IPS-20b (cell line): ENCODE results near the gene BCAR3.
A peak's percentile ranks its signal among the peaks of the same experiment; 100 is the strongest.
"Not testable (repeated sequence)": the region's sequence is repeated elsewhere in the genome, so short reads cannot be mapped to it uniquely, and the experiment has no call there.

Experiments
- H3K27ac ChIP-seq: one replicate; pipeline ENCODE4 v1.5.1; 2013; ENCODE audit warnings: low read length
- H3K27me3 ChIP-seq: 2 replicates; pipeline ENCODE4 v1.6.1; 2013; ENCODE audit warnings: mild to moderate bottlenecking, low read length, inconsistent platforms; ENCODE audit not compliant: insufficient read depth
- H3K36me3 ChIP-seq: 2 replicates; pipeline ENCODE4 v1.6.1; 2013; ENCODE audit warnings: low read depth, mild to moderate bottlenecking, inconsistent platforms, low read length, moderate library complexity; ENCODE audit not compliant: insufficient read depth
- H3K4me1 ChIP-seq: 2 replicates; pipeline ENCODE4 v1.6.1; 2013; ENCODE audit warnings: mild to moderate bottlenecking, control low read depth, inconsistent platforms, low read length, moderate library complexity; ENCODE audit not compliant: insufficient read depth
- H3K4me3 ChIP-seq: 2 replicates; pipeline ENCODE4 v1.5.1; 2013; ENCODE audit warnings: mild to moderate bottlenecking, low read length, inconsistent platforms
- H3K9ac ChIP-seq: 2 replicates; pipeline ENCODE4 v1.6.1; 2013; ENCODE audit warnings: low read depth, mild to moderate bottlenecking, inconsistent platforms, low read length, moderate library complexity
- H3K9me3 ChIP-seq: 2 replicates; pipeline ENCODE4 v1.6.1; 2013; ENCODE audit warnings: mild to moderate bottlenecking, low read depth, low read length, inconsistent platforms; ENCODE audit not compliant: insufficient read depth

Gene BCAR3

DNA sequence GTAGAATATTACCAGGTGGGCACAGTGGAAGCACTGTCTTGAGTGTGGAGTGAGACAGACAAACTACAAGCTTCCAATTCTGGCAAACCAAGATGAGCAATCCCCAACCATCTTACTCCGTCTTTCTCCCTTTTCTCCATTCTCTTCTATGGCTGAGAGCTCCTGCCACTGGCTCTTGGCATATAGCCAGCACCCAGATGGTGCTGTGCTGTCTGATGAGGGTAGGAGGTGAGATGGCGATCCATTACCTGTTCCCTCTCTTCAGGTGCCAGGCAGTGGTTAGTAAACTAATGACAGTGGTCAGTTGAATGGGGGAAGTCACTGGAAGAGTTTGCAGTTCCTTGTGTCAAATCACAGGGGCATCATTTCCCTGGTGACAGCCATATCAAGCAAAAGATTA is 125.3 kb downstream of the BCAR3 start:
- Histone ChIP-seq H3K27me3 (no peaks in the 10 kb centered on the region), H3K4me1 (peaks cover 21% of the 10 kb centered on the region), H3K4me3 (no peak overlapping the region), H3K9ac (no peak overlapping the region), H3K36me3 (peaks cover 61% of the 10 kb centered on the region), H3K9me3 (no peaks in the 10 kb centered on the region), H3K27ac (no peak overlapping the region)

DNA sequence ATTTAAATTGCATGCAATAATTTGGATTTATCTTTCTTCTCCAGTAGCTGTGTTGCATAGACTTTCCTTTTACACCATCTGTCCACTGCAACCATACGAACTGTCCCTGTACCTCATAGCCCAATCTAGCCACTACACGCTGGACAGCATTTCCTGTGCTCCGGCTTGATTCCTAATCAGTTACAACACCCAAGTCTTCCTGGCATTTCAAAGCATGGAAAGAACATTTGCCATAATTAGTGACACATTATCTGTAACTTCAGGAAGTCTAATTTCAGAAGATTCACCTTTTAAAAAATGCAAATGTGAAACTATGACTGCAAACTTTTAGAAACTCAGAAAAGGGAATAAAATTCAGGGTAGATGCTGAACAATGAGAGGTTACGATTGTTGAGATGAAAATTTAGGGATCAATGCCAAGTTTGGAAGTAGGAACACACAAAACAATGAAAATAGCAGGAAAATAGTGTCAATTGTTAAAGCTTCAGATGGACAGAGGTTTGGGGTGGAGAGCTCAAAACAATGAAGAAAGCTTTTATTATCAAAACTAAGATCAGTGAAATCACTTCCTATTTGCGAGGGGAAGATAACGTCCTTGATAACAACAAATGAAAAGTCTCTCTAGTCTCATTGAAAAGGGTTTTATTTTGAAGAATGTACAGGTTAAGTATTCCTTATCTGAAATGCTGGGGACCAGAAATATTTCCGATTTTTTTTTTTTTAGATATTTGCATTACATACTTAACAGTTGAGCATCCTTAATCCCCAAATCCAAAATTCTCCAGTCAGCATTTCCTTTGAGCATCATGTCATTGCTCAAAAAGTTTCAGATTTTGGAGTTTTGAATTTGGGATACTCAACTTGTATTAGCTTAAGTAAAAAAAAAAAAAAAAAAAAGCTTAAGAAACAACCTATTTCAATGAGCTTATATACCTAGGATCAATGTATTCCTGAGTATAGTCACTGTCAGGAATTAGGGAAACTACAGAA is 126.5 kb downstream of the BCAR3 start:
- peaks cover 61% of the 10 kb centered on the region for H3K36me3 ChIP-seq
- no peak overlapping the region for H3K4me3 ChIP-seq
- no peak overlapping the region for H3K27ac ChIP-seq
- H3K4me1 ChIP-seq, result peaks cover 21% of the 10 kb centered on the region
- H3K9me3 ChIP-seq, result no peaks in the 10 kb centered on the region
- H3K9ac ChIP-seq, result no peak overlapping the region
- H3K27me3 ChIP-seq, result no peaks in the 10 kb centered on the region

DNA sequence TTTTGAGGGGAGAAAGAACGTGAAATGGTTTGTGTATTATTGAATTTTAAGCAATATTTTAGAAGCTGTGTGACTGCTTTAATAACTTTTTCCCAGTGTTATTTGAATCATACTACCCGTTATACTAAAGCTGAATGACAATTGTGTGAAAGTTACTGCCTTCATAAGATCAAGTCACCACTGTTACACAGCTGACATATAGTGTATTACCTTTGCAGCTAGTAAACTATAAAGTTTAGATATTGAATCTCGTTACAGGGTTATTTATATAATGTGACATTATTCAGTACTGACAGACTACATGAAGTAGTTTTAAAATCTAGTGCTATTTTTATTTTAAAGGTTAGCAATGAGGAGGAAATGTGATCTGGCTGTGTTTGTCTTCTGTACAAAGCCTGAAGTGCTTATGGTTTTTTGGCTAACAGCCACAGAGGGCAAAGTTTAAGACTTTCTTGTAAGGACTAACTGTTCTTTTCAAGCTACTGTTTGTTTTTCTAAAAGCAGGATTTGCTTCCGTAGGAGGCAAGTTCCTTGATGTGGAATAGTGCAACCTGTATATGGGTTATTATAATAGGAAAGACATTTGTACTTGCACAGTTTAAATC is 127.6 kb downstream of the BCAR3 start:
- H3K27ac ChIP-seq, result not testable (repeated sequence)

DNA sequence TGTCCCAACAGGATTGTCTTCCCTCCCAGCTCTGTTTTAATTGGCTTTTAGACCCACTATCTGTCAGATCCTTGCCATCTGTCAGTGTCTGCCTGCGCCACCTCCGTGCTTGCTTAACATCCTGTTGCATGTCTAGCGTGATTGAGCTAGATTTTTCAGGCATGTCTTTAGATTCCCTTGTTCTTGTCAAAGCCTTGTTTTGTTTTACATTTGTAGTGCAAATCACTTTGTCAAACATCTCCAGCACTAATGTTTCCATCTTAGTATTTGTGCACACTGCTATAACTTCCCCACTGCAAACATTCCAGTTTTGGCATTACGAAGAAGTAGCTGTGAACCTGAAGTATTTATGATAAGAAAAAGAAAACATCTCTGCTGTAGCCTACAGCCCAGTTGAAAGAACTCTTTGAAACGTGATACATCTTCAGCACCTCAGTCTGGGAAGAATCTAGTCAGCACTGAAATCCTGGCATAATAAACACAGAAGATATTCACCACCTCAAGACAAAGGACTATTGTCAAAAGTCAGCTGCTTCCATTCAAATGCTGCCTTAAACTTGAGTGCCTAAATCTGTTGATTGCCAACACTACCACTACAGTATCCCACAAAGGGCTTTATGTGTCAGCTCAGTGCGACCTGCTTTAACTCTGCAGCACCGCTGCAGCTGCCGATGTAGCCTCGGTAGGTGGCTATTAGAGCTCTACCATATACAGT is 128.7 kb downstream of the BCAR3 start:
- H3K27me3 ChIP-seq, result no peaks in the 10 kb centered on the region

More for the DNA sequence above, 127.6 kb downstream of the BCAR3 start:
- not testable (repeated sequence) for H3K4me3 ChIP-seq, H3K9ac ChIP-seq, H3K9me3 ChIP-seq, H3K27me3 ChIP-seq
- Histone ChIP-seq H3K4me1 (peaks cover 21% of the 10 kb centered on the region), H3K36me3 (peaks cover 64% of the 10 kb centered on the region)

DNA sequence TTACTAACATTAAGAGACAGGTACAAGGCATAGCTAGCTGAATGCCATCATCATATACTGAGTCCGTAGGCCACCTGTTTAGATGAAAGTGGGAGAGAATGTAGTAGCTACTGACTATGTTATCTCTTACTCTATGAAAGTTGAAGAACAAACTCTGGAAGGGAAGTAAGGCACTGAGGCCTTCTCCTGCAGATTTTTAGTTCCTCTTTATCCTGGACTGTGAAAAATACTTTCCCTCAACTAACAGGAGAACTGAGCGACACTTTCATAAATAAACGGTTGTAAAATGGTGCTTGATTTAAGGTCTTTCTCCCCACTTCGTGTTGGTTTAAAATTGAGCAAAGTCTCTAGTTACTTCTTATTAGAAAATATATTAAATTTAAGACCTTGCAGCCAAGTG is 131.8 kb downstream of the BCAR3 start:
- Histone ChIP-seq H3K4me1 (peaks cover 21% of the 10 kb centered on the region), H3K27me3 (no peaks in the 10 kb centered on the region), H3K4me3 (no peak overlapping the region), H3K36me3 (peaks cover 100% of the 10 kb centered on the region), H3K9ac (no peak overlapping the region), H3K27ac (no peak overlapping the region), H3K9me3 (no peaks in the 10 kb centered on the region)

More for the DNA sequence above, 128.7 kb downstream of the BCAR3 start:
- peak overlapping the region; percentile 16 for H3K4me3 ChIP-seq
- no peak overlapping the region for H3K9ac ChIP-seq
- H3K36me3 ChIP-seq, result peaks cover 75% of the 10 kb centered on the region
- H3K9me3 ChIP-seq, result no peaks in the 10 kb centered on the region
- no peak overlapping the region for H3K27ac ChIP-seq
- H3K4me1 ChIP-seq, result peaks cover 21% of the 10 kb centered on the region

DNA sequence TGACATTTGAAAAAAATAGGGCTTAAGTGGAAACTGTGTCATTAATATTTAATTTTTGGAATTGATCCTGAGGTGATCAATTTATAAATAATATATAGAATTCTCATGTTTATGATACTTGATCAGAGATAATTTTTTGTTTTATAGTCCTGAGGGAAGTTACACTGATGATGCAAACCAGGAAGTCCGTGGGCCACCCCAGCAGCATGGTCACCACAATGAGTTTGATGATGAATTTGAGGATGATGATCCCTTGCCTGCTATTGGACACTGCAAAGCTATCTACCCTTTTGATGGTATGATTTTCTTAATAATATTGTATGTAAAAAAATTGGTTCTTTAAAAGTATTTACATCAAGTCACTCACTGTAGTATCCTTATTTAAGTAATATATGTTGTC is 132.5 kb downstream of the BCAR3 start:
- Histone ChIP-seq H3K9me3 (no peaks in the 10 kb centered on the region), H3K4me3 (no peak overlapping the region), H3K4me1 (peaks cover 21% of the 10 kb centered on the region), H3K27me3 (no peaks in the 10 kb centered on the region), H3K27ac (no peak overlapping the region), H3K36me3 (peaks cover 100% of the 10 kb centered on the region), H3K9ac (no peak overlapping the region)

DNA sequence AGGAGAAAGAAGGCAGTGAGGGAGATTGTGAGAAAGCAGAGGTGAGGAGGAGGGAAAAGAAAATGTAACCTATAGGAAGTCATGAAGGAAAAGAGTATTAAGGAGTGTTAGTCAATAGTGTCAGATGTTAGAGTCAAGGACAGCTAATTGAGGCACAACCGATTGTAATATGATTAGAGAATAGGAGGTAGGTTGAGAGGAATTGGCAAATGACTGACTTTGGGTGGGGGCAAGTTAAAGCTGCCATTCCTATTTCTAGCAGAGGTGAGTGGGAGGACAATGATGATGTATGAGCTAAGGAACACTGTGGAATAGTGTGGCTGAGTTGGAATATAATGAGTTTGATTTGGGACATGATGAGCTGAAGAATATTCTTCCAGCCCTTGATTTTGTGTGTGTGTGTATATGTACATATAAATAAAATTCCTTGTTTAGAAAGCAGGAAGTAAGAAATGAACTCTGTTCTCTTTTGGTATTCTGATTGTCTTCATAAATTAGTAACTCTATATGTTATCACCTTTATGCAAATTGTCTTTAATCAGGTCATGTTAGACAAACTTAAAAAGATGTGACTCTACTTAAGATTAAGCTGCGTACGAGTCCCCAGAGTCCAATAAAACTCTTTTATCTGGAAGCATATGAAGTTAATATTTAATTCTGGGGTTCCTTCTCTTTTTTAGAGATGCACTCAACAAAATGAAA is 135.3 kb downstream of the BCAR3 start:
- H3K27ac ChIP-seq, result no peak overlapping the region
- no peaks in the 10 kb centered on the region for H3K4me1 ChIP-seq
- H3K9ac ChIP-seq, result no peak overlapping the region
- H3K36me3 ChIP-seq, result peaks cover 82% of the 10 kb centered on the region
- H3K27me3 ChIP-seq, result no peaks in the 10 kb centered on the region
- H3K9me3 ChIP-seq, result no peaks in the 10 kb centered on the region
- H3K4me3 ChIP-seq, result no peak overlapping the region

DNA sequence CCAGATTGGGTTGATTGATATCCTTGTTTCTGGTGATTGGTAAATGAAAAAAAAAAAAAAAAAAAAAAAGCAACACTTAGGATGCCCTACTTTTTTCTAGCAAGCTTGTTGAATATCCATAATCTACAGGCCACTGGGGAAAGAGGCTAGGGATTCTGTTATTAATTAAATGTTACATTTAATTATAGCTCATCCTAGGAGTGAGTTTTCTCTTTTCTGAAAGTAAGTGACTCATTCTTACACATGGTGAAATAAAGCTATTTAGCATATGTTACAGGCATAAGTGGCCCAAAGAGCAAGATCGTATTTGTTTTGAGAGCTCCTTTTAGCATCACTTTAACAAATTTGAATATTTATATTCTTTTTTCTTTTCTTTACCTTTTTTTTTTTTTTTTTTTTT is 139.2 kb downstream of the BCAR3 start:
- H3K9ac ChIP-seq, result no peak overlapping the region
- H3K9me3 ChIP-seq, result no peaks in the 10 kb centered on the region
- H3K4me3 ChIP-seq, result no peak overlapping the region
- H3K36me3 ChIP-seq, result peaks cover 63% of the 10 kb centered on the region
- peaks cover 3% of the 10 kb centered on the region; the same call in 1 of the 2 replicates for H3K4me1 ChIP-seq
- no peak overlapping the region for H3K27ac ChIP-seq
- no peaks in the 10 kb centered on the region for H3K27me3 ChIP-seq

DNA sequence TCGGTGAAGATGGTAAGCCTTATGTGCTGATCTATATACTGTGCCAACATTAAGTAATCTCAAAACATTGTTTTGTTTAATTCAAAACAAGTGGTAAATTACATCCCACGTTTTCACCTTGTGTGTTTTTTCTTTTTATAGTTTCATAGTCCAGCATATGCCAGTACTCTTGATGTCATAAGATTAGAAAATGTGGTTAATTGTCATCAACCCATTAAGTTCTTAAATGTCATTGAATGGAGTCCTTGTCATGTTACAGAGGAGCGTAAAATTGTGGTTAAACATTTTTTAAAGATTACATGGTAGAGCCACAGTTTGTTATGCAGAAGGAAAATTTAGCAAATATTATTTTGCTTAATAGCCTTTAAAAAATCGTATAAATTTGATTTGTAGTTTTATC is 140.6 kb downstream of the BCAR3 start:
- peaks cover 3% of the 10 kb centered on the region; the same call in 1 of the 2 replicates for H3K4me1 ChIP-seq
- no peak overlapping the region for H3K27ac ChIP-seq
- peaks cover 63% of the 10 kb centered on the region for H3K36me3 ChIP-seq
- H3K4me3 ChIP-seq, result no peak overlapping the region
- no peaks in the 10 kb centered on the region for H3K27me3 ChIP-seq
- H3K9me3 ChIP-seq, result no peaks in the 10 kb centered on the region
- no peak overlapping the region for H3K9ac ChIP-seq

DNA sequence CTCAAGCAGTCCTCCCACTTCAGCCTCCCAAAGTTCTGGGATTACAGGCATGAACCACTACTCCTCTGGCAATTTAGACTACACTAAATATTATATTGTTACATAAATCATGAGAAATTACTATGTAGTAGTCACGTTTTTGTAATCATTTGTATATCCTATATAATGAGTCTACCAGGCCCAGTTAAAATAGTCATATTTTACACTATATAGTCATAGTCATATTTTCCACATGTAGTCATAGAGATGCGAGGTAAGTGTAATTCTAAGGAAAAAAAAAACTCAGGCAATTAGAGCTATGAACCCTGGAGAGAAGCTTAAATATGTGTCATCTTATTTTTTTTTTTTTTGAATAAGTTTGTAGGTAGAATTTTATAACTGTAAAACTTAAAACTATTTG is 143.7 kb downstream of the BCAR3 start:
- H3K9ac ChIP-seq, result no peak overlapping the region
- no peak overlapping the region for H3K27ac ChIP-seq
- peaks cover 3% of the 10 kb centered on the region; the same call in 1 of the 2 replicates for H3K4me1 ChIP-seq
- H3K36me3 ChIP-seq, result peaks cover 60% of the 10 kb centered on the region
- H3K9me3 ChIP-seq, result no peaks in the 10 kb centered on the region
- H3K27me3 ChIP-seq, result no peaks in the 10 kb centered on the region
- H3K4me3 ChIP-seq, result no peak overlapping the region

DNA sequence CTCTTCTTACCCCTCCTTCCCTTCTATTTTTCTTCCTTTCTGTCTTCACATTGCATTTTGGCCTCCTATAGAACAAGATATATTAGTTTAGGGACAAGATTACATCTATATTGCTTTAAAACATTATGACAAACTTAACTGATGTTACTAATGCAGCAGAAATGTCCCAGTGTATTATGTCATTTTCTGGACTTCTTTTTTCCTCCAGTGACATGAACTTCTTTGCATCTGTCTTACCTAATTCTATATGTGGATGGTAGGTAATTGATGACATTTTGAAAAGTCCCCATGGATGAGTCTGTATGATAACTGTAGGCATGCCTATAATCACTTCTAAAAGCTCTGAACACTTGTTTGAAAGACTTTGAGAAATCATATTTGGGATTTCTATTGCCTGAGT is 144.2 kb downstream of the BCAR3 start:
- no peak overlapping the region for H3K4me3 ChIP-seq
- no peaks in the 10 kb centered on the region for H3K9me3 ChIP-seq
- H3K27me3 ChIP-seq, result no peaks in the 10 kb centered on the region
- peaks cover 3% of the 10 kb centered on the region; the same call in 1 of the 2 replicates for H3K4me1 ChIP-seq
- no peak overlapping the region for H3K27ac ChIP-seq
- peaks cover 65% of the 10 kb centered on the region for H3K36me3 ChIP-seq
- H3K9ac ChIP-seq, result no peak overlapping the region
